OCI-LY7 (cell line): ENCODE data around the gene VPS9D1.

Source experiments
- CTCF ChIP-seq: fragments of 200-600 bp; sonication (generic); conservative IDR thresholded peaks from 2 replicates; pipeline ENCODE4 v1.5.1; 2014; ENCODE audit warnings: mild to moderate bottlenecking, antibody characterized with exemption, low read length, moderate library complexity, mixed read lengths
- EZH2phosphoT487 ChIP-seq: fragments of 200-600 bp; sonication (generic); IDR thresholded peaks from 2 replicates; pipeline ENCODE4 v1.6.1; 2018; ENCODE audit warnings: low read depth, borderline replicate concordance, mild to moderate bottlenecking, mixed run types, antibody characterized with exemption, low read length, moderate library complexity, mixed read lengths

GRCh38 chr16:89687092-89687940, 33.4 kb downstream of the VPS9D1 start:
- TF ChIP-seq CTCF, result no peak
- TF ChIP-seq EZH2phosphoT487, result no peak
